ENCODE measurements around the gene MRPS26. TPM values are rescaled to one million over a fixed set of nuclear protein-coding genes. Genes with fewer than 3 reads are reported as not detected.
A peak's percentile ranks its signal among the peaks of the same experiment; 100 is the strongest.

MRPS26 gene
- total and polyA plus RNA-seq, 2 of the 13 experiments (the other 11 are each of a cell fraction or from before 2014, with no cell fraction given) = 89.8 to 187 TPM

GRCh38 chr20:3041854-3042409 lies 3.9 kb upstream of the MRPS26 start (continued):
- TF ChIP-seq CENPX (CRISPR knock-in tag; IDR thresholded peaks at IDR 0.05) (no peak), ZNF512 (CRISPR knock-in tag; IDR thresholded peaks at IDR 0.05) (no peak), MYC (CRISPR knock-in tag; IDR thresholded peaks at IDR 0.05; ENCODE audit: borderline replicate concordance) (no peak), SIX1 (CRISPR knock-in tag; IDR thresholded peaks at IDR 0.05; ENCODE audit: borderline replicate concordance) (peak; percentile 82), SATB2 (CRISPR knock-in tag; IDR thresholded peaks at IDR 0.05) (no peak), ZNF768 (CRISPR knock-in tag; IDR thresholded peaks at IDR 0.05) (peak; percentile 50; the same call in 1 of the 2 replicates), ZFP62 (CRISPR knock-in tag; IDR thresholded peaks at IDR 0.05) (no peak), ERF (CRISPR knock-in tag; IDR thresholded peaks at IDR 0.05) (0 out of 2 replicates have a peak, but pooled peaks have one; percentile 18), SIX4 (CRISPR knock-in tag; IDR thresholded peaks at IDR 0.05) (peak; percentile 72; the same call in 1 of the 2 replicates), POLR2A (IDR thresholded peaks at IDR 0.05; ENCODE audit: insufficient read depth in 1 of 2, low read depth in 2 of 2, low read length in 2 of 2) (0 out of 4 replicates have a peak, but pooled peaks of 1 of the 2 experiments have one; percentile 19), ZNF263 (CRISPR knock-in tag; IDR thresholded peaks at IDR 0.05) (0 out of 2 replicates have a peak, but pooled peaks have one; percentile 29), RXRA (CRISPR knock-in tag; IDR thresholded peaks at IDR 0.05) (0 out of 2 replicates have a peak, but pooled peaks have one; percentile 38), ZNF891 (CRISPR knock-in tag; IDR thresholded peaks at IDR 0.05) (0 out of 2 replicates have a peak, but pooled peaks have one; percentile 49), ZFP91 (CRISPR knock-in tag; IDR thresholded peaks at IDR 0.05; ENCODE audit: borderline replicate concordance) (peak; percentile 1; the same call in 1 of the 2 replicates)
- TF ChIP-seq, protein P1, sequence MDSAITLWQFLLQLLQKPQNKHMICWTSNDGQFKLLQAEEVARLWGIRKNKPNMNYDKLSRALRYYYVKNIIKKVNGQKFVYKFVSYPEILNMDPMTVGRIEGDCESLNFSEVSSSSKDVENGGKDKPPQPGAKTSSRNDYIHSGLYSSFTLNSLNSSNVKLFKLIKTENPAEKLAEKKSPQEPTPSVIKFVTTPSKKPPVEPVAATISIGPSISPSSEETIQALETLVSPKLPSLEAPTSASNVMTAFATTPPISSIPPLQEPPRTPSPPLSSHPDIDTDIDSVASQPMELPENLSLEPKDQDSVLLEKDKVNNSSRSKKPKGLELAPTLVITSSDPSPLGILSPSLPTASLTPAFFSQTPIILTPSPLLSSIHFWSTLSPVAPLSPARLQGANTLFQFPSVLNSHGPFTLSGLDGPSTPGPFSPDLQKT (CRISPR knock-in tag; IDR thresholded peaks at IDR 0.05; ENCODE audit: borderline replicate concordance) = no peak
- TF ChIP-seq, protein P2, sequence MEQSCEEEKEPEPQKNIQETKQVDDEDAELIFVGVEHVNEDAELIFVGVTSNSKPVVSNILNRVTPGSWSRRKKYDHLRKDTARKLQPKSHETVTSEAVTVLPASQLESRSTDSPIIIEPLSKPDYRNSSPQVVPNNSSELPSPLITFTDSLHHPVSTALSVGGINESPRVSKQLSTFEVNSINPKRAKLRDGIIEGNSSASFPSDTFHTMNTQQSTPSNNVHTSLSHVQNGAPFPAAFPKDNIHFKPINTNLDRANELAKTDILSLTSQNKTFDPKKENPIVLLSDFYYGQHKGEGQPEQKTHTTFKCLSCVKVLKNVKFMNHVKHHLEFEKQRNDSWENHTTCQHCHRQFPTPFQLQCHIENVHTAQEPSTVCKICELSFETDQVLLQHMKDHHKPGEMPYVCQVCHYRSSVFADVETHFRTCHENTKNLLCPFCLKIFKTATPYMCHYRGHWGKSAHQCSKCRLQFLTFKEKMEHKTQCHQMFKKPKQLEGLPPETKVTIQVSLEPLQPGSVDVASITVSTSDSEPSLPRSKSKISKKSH (CRISPR knock-in tag; IDR thresholded peaks at IDR 0.05; ENCODE audit: borderline replicate concordance) = 0 out of 2 replicates have a peak, but pooled peaks have one; percentile 48
